IMR-90 (cell line): ENCODE results near the gene HIPK1. TPM values are rescaled to one million over a fixed set of nuclear protein-coding genes. Genes with fewer than 3 reads are reported as not detected.

Source experiments
- ATAC-seq: fragments of 200-7000 bp; cut with Tn5 transposase; 2 replicates; pipeline ENCODE4 v1.9.1; 2020; ENCODE audit warnings: low read depth, mild to moderate bottlenecking, moderate library complexity
- BruUV-seq: library from RNA; stranded (reverse); fragments of 400-500 nt; replicated peaks from 2 replicates; lab custom pipeline; 2021; lab: Mats Ljungman, UMichigan
- CTCF ChIA-PET: fragments of 300-600 bp; formaldehyde crosslinking; extraction: SDS; loops from one replicate; lab custom pipeline; 2021; ENCODE audit warnings: antibody characterized with exemption; lab: Yijun Ruan, JAX
- POLR2A ChIA-PET: fragments of 300-600 bp; sonication (Branson Sonifier 250); formaldehyde crosslinking; loops from one replicate; lab custom pipeline; 2022; ENCODE audit warnings: antibody characterized with exemption; ENCODE audit not compliant: unreplicated experiment; lab: Charles Lee
- DNase-seq: peaks from one replicate; pipeline ENCODE4 v3.0.0; 2013
- H2AFZ ChIP-seq: replicated peaks from 2 replicates; pipeline ENCODE3; 2013; ENCODE audit warnings: low read length, mild to moderate bottlenecking; ENCODE audit not compliant: poor library complexity
- H2AK5ac ChIP-seq: 2 replicates; pipeline ENCODE4 v1.6.1; 2013; ENCODE audit warnings: low read depth, low read length, inconsistent platforms
- H2AK9ac ChIP-seq: replicated peaks from 2 replicates; pipeline ENCODE3; 2013; ENCODE audit warnings: mild to moderate bottlenecking, low read depth, low read length, moderate library complexity; ENCODE audit not compliant: poor library complexity
- H2BK120ac ChIP-seq: 2 replicates; pipeline ENCODE4 v1.6.1; 2013; ENCODE audit warnings: low read depth, low read length, inconsistent platforms
- H2BK15ac ChIP-seq: 3 replicates; pipeline ENCODE4 v1.6.1; 2013; ENCODE audit warnings: low read depth, low read length, inconsistent platforms
- H2BK20ac ChIP-seq: 2 replicates; pipeline ENCODE4 v1.6.1; 2013; ENCODE audit warnings: low read depth, mild to moderate bottlenecking, inconsistent platforms, low read length, moderate library complexity
- H2BK5ac ChIP-seq: 2 replicates; pipeline ENCODE4 v1.6.1; 2013; ENCODE audit warnings: mild to moderate bottlenecking, low read depth, low read length, inconsistent platforms; ENCODE audit not compliant: poor library complexity, severe bottlenecking
- H3K14ac ChIP-seq: replicated peaks from 2 replicates; pipeline ENCODE4 v1.6.1; 2013; ENCODE audit warnings: low read depth, low read length, inconsistent platforms
- H3K18ac ChIP-seq: 2 replicates; pipeline ENCODE4 v1.6.1; 2013; ENCODE audit warnings: low read depth, low read length, control low read depth
- H3K23ac ChIP-seq: 2 replicates; pipeline ENCODE4 v1.6.1; 2013; ENCODE audit warnings: low read depth, low read length, inconsistent platforms
- H3K27ac ChIP-seq: 2 replicates; pipeline ENCODE4 v1.5.1; 2013; ENCODE audit warnings: mild to moderate bottlenecking, control low read depth, low read length; ENCODE audit not compliant: insufficient read depth
- H3K27me3 ChIP-seq: 2 replicates; pipeline ENCODE4 v1.6.1; 2013; ENCODE audit warnings: low read length; ENCODE audit not compliant: control insufficient read depth, insufficient read depth
- H3K36me3 ChIP-seq: 2 replicates; pipeline ENCODE4 v1.6.1; 2013; ENCODE audit warnings: low read length, mixed read lengths; ENCODE audit not compliant: control insufficient read depth, insufficient read depth
- H3K4ac ChIP-seq: 2 replicates; pipeline ENCODE4 v1.6.1; 2013; ENCODE audit warnings: low read depth, low read length, inconsistent platforms
- H3K4me1 ChIP-seq: 2 replicates; pipeline ENCODE4 v1.6.1; 2013; ENCODE audit warnings: low read length, mixed read lengths; ENCODE audit not compliant: control insufficient read depth, insufficient read depth
- H3K4me2 ChIP-seq: 2 replicates; pipeline ENCODE4 v1.6.1; 2013; ENCODE audit warnings: low read depth, mild to moderate bottlenecking, control low read depth, low read length, moderate library complexity
- H3K4me3 ChIP-seq: 2 replicates; pipeline ENCODE4 v1.5.1; 2013; ENCODE audit warnings: low read depth, mild to moderate bottlenecking, control low read depth, low read length, moderate library complexity; ENCODE audit not compliant: insufficient read depth
- H3K56ac ChIP-seq: 2 replicates; pipeline ENCODE4 v1.6.1; 2013; ENCODE audit warnings: low read length, inconsistent platforms; ENCODE audit not compliant: insufficient read depth; ENCODE audit errors: extremely low read depth
- H3K79me1 ChIP-seq, 2 experiments: 2 replicates each; pipeline ENCODE4 v1.6.1; 2013; ENCODE audit warnings: low read length in 2 of 2, inconsistent platforms in 1 of 2, low read depth in 1 of 2
- H3K9ac ChIP-seq: 2 replicates; pipeline ENCODE4 v1.6.1; 2013; ENCODE audit warnings: low read depth, low read length, control low read depth
- H3K9me1 ChIP-seq: 2 replicates; pipeline ENCODE4 v1.6.1; 2013; ENCODE audit warnings: low read length, inconsistent platforms; ENCODE audit not compliant: insufficient read depth
- H3K9me3 ChIP-seq: 2 replicates; pipeline ENCODE4 v1.6.1; 2013; ENCODE audit warnings: low read length; ENCODE audit not compliant: control insufficient read depth, insufficient read depth
- H4K20me1 ChIP-seq: 2 replicates; pipeline ENCODE4 v1.6.1; 2013; ENCODE audit warnings: low read length, inconsistent platforms; ENCODE audit not compliant: insufficient read depth
- H4K5ac ChIP-seq: 2 replicates; pipeline ENCODE4 v1.6.1; 2013; ENCODE audit warnings: mild to moderate bottlenecking, low read depth, low read length, control low read depth
- H4K8ac ChIP-seq, 2 experiments: 2 replicates each; pipeline ENCODE4 v1.6.1; 2013; ENCODE audit warnings: low read depth in 2 of 2, low read length in 2 of 2, control low read depth in 1 of 2, inconsistent platforms in 1 of 2
- H4K91ac ChIP-seq: 2 replicates; pipeline ENCODE4 v1.6.1; 2013; ENCODE audit warnings: low read depth, low read length, inconsistent platforms; ENCODE audit not compliant: insufficient read depth
- BHLHE40 ChIP-seq: fragments of 150-350 bp; IDR thresholded peaks from 2 replicates; pipeline ENCODE4 v1.6.1; 2016; ENCODE audit warnings: mild to moderate bottlenecking, low read depth, low read length
- CEBPB ChIP-seq: IDR thresholded peaks from 2 replicates; pipeline ENCODE4 v1.6.1; 2012; ENCODE audit warnings: low read depth, low read length, improper control_type of control experiment
- CHD1 ChIP-seq: IDR thresholded peaks from 2 replicates; pipeline ENCODE4 v1.6.1; 2012; ENCODE audit warnings: low read depth, low read length, improper control_type of control experiment
- CTCF ChIP-seq: conservative IDR thresholded peaks from 2 replicates; pipeline ENCODE4 v1.5.1; 2012; ENCODE audit warnings: mild to moderate bottlenecking, low read depth, low read length, improper control_type of control experiment
- ELK1 ChIP-seq: fragments of 150-350 bp; IDR thresholded peaks from 2 replicates; pipeline ENCODE4 v1.6.1; 2016; ENCODE audit warnings: low read depth, mild to moderate bottlenecking, low read length, moderate library complexity, borderline replicate concordance
- FOS ChIP-seq: fragments of 150-350 bp; IDR thresholded peaks from 2 replicates; pipeline ENCODE4 v1.6.1; 2016; ENCODE audit warnings: low read depth, low read length
- MAFK ChIP-seq: IDR thresholded peaks from 2 replicates; pipeline ENCODE4 v1.6.1; 2012; ENCODE audit warnings: low read depth, low read length, improper control_type of control experiment
- MAZ ChIP-seq: IDR thresholded peaks from 2 replicates; pipeline ENCODE4 v1.6.1; 2012; ENCODE audit warnings: low read depth, mild to moderate bottlenecking, low read length, improper control_type of control experiment, moderate library complexity, borderline replicate concordance
- MXI1 ChIP-seq: IDR thresholded peaks from 2 replicates; pipeline ENCODE4 v1.6.1; 2012; ENCODE audit warnings: low read depth, mild to moderate bottlenecking, low read length, moderate library complexity, borderline replicate concordance
- NFE2L2 ChIP-seq: fragments of 150-350 bp; IDR thresholded peaks from 2 replicates; pipeline ENCODE4 v1.6.1; 2016; ENCODE audit warnings: low read depth, mild to moderate bottlenecking, low read length
- POLR2A ChIP-seq: IDR thresholded peaks from 2 replicates; pipeline ENCODE4 v1.6.1; 2012; ENCODE audit warnings: mild to moderate bottlenecking, low read depth, low read length
- RAD21 ChIP-seq: IDR thresholded peaks from 2 replicates; pipeline ENCODE4 v1.6.1; 2012; ENCODE audit warnings: low read length, improper control_type of control experiment
- RCOR1 ChIP-seq: IDR thresholded peaks from 2 replicates; pipeline ENCODE4 v1.6.1; 2012; ENCODE audit warnings: mild to moderate bottlenecking, low read length, improper control_type of control experiment; ENCODE audit not compliant: insufficient replicate concordance
- RFX5 ChIP-seq: IDR thresholded peaks from 2 replicates; pipeline ENCODE4 v1.8.0; 2012; ENCODE audit warnings: low read depth, mild to moderate bottlenecking, low read length, moderate library complexity
- SMC3 ChIP-seq: fragments of 150-350 bp; IDR thresholded peaks from 2 replicates; pipeline ENCODE4 v1.6.1; 2016; ENCODE audit warnings: low read depth, mild to moderate bottlenecking, antibody characterized with exemption, low read length, moderate library complexity
- USF2 ChIP-seq: fragments of 150-350 bp; IDR thresholded peaks from 2 replicates; pipeline ENCODE4 v1.6.1; 2017; ENCODE audit warnings: mild to moderate bottlenecking, antibody characterized with exemption, low read length, low read depth
- WGBS, 2 experiments: methylation state at CpG; one replicate each; pipeline versions ENCODE4 v1.1.5 to v1.1.7; 2013; ENCODE audit warnings: missing lambda C conversion rate in 2 of 2; ENCODE audit not compliant: insufficient read length in 1 of 2; ENCODE audit errors: extremely low coverage in 2 of 2; 5-methylcytosine and 5-hydroxymethylcytosine counted together
- dilution Hi-C: fragments of 300-500 bp; cut with HindIII; formaldehyde crosslinking; loops from one replicate; pipeline ENCODE4 v1.14.3; 2018; ENCODE audit warnings: low sequenced_read_pairs; ENCODE audit not compliant: unreplicated experiment
- in situ Hi-C: fragments of 300-500 bp; cut with MboI; formaldehyde crosslinking; loops from 3 replicates; pipeline ENCODE4 v1.14.3; 2019; ENCODE audit warnings: low sequenced_read_pairs, inconsistent platforms, mixed read lengths
- intact Hi-C: fragments of 100-400 bp; cut with micrococcal nuclease; formaldehyde crosslinking; loops from 2 replicates; pipeline ENCODE4 v1.10.0; 2022
- polyA plus RNA-seq, 3 experiments: library from polyadenylated mRNA; depleted of rRNA; stranded (reverse); fragments of >200 nt; gene quantifications; 2 replicates each; pipeline ENCODE4 v1.2.3, GENCODE V29; 2012; ENCODE audit warnings: low replicate concordance in 1 of 3
- total RNA-seq: library from RNA; depleted of rRNA; stranded (reverse); fragments of >200 nt; gene quantifications from 2 replicates; pipeline ENCODE4 v1.2.3, GENCODE V29; 2012

Gene HIPK1
- total and polyA plus RNA-seq, 2 of the 4 experiments (the other 2 are of a cell fraction), result 15.3 to 33.9 TPM

DNA sequence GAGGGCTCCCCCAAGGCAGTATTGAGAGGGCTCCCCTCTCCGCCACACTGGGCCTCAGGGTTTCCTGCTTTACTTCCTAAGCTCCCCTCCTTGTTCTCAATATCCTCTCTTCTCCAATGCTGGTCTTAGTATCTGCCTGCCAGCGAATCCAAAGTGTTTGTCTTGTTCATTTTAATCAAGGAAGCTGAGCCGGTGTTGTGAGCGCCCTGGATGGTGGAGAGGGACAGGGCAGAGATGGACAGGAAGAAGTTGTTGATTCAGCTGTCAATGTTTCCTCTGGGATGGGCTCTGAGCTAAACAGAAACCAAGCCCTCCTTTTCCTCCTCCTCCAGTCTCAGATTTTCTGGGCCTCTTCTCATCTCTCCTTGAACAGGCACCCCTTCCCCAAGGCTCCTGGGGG is 55.6 kb downstream of the HIPK1 start:
- intact Hi-C loops, result no loop called here
- Histone ChIP-seq H2AFZ (no peak overlapping the region), H3K4me1 (peaks cover 19% of the 10 kb centered on the region), H2BK120ac (no peak overlapping the region), H3K9ac (no peak overlapping the region), H4K20me1 (no peaks in the 10 kb centered on the region), H3K23ac (no peak overlapping the region), H3K9me3 (no peaks in the 10 kb centered on the region), H2AK5ac (peak overlapping the region; percentile 48; the same call in 1 of the 2 replicates), H3K4ac (no peak overlapping the region), H3K18ac (no peak overlapping the region), H3K79me1 (peaks cover 0 to 22% of the 10 kb centered on the region in 2 experiments; a peak in 2 of 4 replicates), H2BK20ac (no peak overlapping the region; the same call in 1 of the 2 replicates), H3K27ac (no peak overlapping the region), H3K14ac (no peak overlapping the region), H4K91ac (no peak overlapping the region), H3K56ac (no peak overlapping the region), H3K9me1 (peaks cover 12% of the 10 kb centered on the region), H2BK5ac (no peak overlapping the region), H3K27me3 (no peaks in the 10 kb centered on the region), H3K4me3 (no peak overlapping the region), H4K5ac (no peak overlapping the region), H4K8ac (no peak overlapping the region), H2BK15ac (no peak overlapping the region), H3K36me3 (peaks cover 2% of the 10 kb centered on the region; the same call in 1 of the 2 replicates), H3K4me2 (no peak overlapping the region), H2AK9ac (no peak overlapping the region)
- no TSS peak for BruUV-seq
- dilution Hi-C loops, result no loop called here
- CTCF ChIA-PET, result no interaction called here
- POLR2A ChIA-PET, result interaction anchor here (0.6 kb wide), 1 partner anchor 22 kb away, joined by 3 read pairs; no protein-coding TSS in a partner anchor
- DNase-seq (peak; percentile 4), ATAC-seq (no peak)
- WGBS, 2 experiments, result no CpG with 5 or more reads among the region's 4 CpGs
- in situ Hi-C loops, result loop anchor here (5.0 kb wide), 1 partner anchor 298 kb away; no protein-coding TSS in a partner anchor
- TF ChIP-seq BHLHE40 (no peak), MXI1 (no peak), CTCF (no peak), NFE2L2 (no peak), RAD21 (no peak), CHD1 (no peak), MAFK (no peak), RCOR1 (no peak), SMC3 (no peak), RFX5 (no peak), MAZ (no peak), ELK1 (no peak), CEBPB (no peak), POLR2A (no peak), FOS (no peak), USF2 (no peak)
